DND-41 (cell line): Measurements from ENCODE around the gene TNC.

Experiments
- EZH2 ChIP-seq: IDR thresholded peaks from 3 replicates; pipeline ENCODE4 v1.6.1; 2012; ENCODE audit warnings: borderline replicate concordance, low read depth, mild to moderate bottlenecking, moderate library complexity, low read length, inconsistent platforms; ENCODE audit not compliant: severe bottlenecking
- TF ChIP-seq, protein P1 (sequence below): IDR thresholded peaks from 2 replicates; pipeline ENCODE4 v1.5.1; 2012; ENCODE audit warnings: borderline replicate concordance, low read length, moderate library complexity, mild to moderate bottlenecking; ENCODE audit not compliant: poor library complexity, severe bottlenecking; ENCODE audit errors: extremely low read depth

GRCh38 chr9:115106642-115107041 is 11.3 kb downstream of the TNC start:
- TF ChIP-seq, protein P1, sequence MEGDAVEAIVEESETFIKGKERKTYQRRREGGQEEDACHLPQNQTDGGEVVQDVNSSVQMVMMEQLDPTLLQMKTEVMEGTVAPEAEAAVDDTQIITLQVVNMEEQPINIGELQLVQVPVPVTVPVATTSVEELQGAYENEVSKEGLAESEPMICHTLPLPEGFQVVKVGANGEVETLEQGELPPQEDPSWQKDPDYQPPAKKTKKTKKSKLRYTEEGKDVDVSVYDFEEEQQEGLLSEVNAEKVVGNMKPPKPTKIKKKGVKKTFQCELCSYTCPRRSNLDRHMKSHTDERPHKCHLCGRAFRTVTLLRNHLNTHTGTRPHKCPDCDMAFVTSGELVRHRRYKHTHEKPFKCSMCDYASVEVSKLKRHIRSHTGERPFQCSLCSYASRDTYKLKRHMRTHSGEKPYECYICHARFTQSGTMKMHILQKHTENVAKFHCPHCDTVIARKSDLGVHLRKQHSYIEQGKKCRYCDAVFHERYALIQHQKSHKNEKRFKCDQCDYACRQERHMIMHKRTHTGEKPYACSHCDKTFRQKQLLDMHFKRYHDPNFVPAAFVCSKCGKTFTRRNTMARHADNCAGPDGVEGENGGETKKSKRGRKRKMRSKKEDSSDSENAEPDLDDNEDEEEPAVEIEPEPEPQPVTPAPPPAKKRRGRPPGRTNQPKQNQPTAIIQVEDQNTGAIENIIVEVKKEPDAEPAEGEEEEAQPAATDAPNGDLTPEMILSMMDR: no peak
- TF ChIP-seq EZH2: no peak
